ENCODE measurements around the gene NT5C1B.

DNA sequence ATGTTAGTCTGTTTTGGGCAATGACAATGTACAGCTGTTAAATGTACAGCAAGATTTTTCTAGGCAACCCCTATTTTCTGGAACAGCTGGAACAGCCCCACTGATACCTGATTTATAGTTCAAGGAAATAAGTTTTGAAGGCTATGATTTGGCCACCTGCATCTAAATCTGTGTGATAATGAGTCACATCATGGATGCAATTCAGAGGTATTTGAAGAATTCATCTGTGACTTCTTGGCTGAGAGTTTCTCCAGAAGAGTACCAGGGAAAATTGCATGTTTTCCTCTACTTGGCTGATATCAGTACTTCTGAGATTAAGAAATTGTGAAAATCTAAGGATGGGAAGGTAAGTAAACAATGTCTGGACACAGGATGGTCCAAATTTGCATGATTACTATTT lies 40.7 kb upstream of the NT5C1B start:
- no peak for TF ChIP-seq POLR2A (IDR thresholded peaks at IDR 0.05)
- TF ChIP-seq CTCF (IDR thresholded peaks at IDR 0.05) = no peak

Measured in testis (tissue), 2 donors.